NCI-H524 treated with DMSO at 0.1 percent for 48 hours (cell line): ENCODE results near the gene STIM2.

Source experiments
- DNase-seq: peaks from one replicate; lab custom pipeline; 2025; lab: John Stamatoyannopoulos, UW

The STIM2 gene

DNA sequence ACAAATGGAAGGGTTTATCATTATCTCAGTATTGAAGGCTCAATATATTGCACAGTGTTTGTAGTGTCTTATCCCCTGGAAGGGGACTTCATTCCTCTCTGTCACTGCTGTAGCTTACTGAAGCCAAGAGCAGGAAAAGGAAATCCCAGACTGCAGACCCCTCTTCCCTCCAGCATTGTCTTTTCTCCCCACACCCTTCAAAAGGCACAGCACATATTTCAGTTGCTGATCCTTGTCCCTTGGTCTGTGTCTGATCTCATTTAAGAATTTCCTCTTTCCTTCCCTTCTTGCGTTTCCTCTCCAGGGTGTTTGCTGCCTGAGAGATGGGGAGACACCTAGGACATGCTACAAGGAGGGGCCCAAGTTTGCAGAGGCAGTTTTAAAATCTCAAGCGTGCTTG, 40.1 kb downstream of the STIM2 start:
- no peak for DNase-seq

DNA sequence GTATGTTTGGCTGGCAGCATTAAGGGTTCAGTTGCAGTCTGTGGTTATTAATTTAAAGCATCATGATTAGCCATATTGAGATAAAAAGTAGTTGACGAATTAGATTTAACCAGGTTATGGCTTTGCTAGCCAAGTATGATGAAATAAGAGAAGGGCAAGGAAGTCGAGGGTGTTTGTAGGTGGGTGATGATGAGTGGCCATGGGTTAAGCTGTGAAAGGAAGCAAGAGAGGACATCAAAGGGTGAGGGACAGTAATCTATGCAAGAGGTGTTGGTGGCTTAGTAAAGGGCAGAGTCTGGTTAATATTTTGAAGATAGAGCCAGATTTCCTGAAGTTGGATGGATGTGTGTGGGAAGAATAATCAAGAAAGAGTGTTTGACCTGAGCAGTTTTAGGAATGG, 44.5 kb downstream of the STIM2 start:
- DNase-seq = no peak

DNA sequence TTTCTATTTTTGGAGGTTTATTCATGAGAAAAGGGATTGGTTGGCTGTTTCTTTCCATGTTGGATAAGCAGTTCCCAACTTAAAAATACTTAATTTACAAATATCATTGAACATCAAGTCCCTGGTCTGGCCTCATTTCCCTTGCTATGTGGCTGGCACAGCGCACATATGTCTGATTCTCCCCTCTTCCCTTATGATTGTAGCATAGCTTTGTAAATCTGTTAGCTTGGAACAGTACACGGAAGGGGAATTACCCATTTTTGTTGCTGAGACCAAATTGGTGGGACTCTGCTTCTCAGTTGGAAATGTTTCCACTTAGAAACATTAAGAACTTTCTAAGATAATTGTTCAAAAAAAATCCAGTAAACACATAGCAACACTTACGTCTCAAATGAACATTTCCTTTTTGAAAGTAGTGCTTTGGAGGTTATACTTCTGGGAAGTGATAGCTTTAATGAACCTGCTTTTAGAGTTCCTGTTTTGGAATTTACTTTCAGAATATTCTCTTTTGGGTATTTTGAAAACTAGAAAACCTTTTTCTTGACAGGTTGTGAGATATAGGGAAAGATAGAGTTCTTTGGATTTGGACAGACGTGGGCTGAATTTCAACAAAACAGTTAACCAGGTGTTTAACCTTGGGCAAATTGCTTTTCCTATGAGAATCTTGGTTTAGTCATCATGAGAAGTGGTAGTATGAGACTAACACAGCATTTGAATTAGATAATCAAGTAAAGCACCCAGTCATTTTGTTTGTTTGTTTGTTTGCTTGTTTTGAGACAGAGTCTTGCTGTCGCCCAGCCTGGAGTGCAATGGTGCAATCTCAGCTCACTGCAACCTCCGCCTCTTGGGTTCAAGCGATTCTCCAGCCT, 47.3 kb downstream of the STIM2 start:
- DNase-seq = no peak

DNA sequence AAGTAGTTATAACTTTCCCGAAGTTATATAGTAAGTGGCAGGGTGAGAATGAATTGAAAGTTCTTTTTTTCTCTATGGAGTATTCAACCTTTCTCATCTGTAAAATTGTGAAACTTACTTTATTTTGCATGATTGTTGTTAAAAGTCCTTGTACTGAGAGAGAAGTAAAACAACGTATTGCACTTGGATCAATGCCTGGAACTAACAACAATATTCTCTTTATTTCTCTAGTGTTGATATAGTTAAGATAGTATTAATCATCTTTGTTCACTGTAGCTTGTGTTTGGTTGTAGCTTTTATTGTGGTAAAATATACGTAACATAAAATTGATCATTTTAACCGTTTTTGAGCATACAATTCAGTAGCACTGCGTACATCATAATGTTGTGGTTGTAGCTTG, 48.7 kb downstream of the STIM2 start:
- no peak for DNase-seq

DNA sequence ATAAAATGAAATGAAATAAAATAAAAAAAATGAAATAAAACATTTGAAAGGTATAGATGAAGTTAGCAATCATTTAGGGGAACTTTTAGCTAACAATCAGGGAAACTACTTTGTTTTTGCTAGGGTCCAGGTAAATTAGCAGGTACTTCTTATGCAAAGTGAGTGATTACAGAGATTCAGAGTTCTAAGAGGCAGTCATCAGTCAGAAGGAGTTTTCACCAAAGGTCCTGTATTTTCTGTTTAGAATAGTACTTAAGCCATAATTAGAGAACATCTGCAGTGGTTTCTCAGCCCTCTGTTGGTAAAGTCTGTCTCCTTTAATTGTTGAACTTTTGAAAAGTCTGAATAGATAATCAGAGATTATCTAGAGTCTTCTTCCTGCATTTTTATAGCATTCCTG, 50.6 kb downstream of the STIM2 start:
- DNase-seq = no peak

DNA sequence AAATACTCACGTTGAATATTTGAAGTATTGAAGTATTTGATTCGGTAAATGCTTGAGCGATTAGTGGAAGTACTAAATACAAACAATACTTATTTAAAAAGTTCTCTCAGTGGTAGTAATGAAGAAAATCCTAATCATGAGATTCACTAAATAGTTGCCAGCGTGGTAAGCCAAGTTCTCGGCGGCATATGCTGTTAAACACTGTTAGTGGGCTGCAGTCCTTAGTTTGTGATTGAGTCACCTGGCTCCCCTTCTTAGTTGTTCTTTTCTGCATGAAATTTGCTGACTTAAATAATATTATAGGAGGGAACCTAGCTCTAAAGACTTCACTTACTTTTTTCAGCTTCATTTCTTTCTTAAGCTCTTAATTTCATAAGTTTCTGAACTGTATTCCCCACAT, 51.4 kb downstream of the STIM2 start:
- no peak for DNase-seq

DNA sequence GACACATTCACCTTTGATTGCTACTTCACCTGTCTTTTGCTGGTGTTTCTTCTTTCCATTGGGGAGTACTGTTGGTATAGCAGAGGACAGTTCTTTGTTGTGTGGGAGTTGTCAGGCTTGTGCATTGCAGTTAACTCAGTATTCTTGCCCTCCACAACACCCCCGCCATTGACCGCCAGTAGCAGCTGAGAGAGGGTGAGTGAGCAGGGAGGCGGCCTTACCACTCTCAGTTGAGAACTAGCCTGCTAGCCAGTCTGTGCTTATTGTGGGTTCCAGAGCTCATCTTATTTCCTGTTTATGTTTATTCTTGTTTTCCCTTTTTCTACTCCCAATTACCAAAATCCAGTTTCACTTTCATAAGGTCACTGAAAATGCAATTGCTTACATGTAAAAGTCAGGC, 52.2 kb downstream of the STIM2 start:
- DNase-seq = no peak

DNA sequence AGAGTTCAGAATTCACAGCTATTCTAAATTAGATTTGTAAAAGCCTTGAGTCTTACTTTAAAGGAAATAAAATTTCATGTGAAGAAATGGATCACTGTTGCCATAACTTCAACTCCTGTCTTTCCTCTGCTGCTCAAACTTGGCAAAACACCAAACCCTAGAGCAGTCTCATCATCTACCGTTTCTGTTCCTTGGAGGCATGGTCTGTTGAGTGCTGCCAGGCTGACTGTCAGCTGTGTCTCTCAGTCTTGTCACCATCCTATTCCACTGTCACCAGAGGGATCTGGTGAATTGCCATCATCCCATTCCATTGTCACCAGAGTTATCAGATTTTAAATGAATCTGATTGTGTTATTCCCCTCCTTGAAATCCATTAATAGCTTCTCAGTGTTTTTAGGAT, 55.6 kb downstream of the STIM2 start:
- no peak for DNase-seq

DNA sequence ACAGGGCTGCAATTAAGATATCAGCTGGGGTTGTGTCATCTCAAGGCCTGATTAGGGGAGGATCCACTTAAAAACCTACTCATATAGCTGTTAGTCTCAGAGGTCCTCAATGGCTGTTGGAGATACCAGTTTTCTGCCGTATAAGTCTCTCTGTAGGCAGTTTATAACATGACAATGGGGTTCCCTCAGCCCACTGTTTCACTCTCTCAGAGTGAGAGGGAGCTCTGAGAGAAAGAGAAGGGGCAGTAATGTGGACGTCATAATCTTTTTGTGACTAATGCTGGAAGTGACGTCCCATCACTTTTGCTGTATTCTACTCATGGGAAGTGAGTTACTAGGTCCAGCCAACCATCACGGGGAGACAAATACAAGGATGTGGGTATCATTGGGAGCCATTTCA, 70.3 kb downstream of the STIM2 start:
- DNase-seq = no peak

DNA sequence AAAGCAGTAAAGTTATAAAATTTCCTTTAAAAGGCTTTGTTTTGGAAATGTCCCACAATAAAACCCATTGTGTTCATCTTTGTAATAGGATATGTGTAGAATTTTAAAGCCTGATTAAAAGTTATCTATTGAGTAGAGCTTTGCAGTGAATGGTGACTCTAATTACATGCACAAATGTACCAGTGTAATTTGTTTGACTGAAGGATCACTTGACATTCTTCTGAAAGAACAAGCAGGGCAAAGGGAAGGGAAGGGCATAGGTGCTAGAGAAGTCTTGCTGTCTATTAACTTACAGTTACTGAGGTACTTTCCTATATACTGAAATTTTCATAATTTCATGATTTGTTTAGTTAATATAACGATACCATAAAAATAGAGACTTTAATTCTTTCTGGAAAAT, 70.8 kb downstream of the STIM2 start:
- DNase-seq = no peak

DNA sequence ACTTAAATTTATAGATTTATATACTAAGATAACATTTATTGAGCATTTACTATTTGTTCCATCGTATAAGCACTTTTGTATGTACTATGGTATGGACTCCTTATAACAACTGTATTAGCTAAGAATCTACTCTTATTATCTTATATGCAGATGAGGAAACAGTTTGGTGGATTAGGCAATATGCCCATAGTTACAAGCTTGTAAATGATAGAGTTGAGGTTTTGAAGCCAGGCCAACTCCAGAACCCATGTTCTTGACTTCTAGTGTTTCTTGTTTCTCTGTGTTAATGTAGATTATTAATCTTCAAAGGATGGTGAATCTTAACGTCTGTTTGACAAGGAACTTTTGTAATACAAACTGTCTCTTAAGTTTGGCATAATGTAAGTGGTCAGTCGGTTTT, 71.3 kb downstream of the STIM2 start:
- no peak for DNase-seq

DNA sequence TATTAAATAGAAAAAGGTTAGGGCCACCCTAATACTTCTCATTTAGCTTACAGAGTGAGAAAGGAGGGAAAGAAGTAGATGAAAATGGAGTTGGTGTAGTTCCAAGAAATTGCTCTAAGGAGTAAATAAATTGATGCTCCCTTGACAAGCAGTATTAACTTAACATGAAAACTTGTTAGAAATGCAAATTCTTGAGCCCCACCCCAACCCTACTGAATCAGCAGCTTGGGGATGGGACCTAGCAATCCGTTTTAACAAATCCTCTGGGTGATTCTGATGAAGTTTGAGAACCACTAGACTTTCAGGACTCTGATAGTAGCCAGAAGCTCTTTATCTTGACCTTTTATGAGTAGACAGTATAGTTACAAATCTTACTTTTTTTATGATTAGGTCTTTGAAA, 74.8 kb downstream of the STIM2 start:
- no peak for DNase-seq

DNA sequence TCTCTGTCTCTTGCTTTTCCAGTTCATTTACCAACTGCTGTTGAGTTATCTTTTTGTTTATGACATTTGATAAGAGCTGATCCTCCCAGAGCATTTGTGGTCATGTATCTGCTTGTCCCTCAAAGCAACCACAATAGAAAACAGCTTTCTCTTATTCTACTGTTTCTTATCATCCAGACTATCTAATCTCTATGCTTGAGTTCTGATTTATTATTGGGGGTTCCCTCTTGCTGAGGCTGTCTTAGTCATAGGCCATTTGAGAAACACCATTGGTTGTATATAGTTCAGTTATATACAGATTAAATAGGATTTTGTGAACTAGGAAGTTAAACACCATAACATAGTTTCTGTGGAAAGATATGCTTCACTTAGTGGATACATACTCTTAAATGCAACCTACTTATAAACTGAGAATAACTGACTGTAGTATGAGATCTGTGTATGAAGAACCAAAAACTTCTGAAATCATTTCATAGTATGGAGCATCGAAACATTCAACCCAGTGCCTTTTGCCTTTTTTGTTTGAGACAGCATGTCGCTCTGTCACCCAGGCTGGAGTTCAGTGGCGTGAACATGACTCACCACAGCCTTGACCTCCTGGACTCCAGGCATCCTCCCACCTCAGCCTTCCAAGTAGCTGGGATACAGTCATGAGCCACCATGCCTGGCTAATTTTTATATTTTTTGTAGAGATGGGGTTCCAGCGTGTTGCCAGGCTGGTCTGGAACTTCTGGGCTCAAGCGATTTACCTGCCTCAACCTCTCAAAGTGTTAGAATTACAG, 75.8 kb downstream of the STIM2 start:
- no peak for DNase-seq

DNA sequence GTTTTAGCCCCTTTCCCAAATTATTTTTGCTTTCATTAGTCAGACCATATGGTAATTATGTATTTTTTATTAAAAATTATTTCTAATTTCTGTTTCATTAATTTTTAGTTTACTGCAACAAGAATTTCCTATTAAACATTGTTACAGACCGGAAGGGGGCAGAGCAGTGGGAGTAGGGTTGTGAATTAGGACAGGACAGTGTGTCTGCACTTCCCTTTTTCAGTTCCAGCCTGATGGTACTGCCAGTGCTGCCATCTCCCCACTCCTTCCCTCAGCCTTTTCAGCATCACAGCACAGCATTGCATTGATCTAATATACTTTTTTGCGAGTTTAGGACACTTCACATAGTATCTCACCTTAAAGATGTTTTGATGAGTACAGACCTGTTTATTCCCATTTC, 76.5 kb downstream of the STIM2 start:
- DNase-seq = no peak

DNA sequence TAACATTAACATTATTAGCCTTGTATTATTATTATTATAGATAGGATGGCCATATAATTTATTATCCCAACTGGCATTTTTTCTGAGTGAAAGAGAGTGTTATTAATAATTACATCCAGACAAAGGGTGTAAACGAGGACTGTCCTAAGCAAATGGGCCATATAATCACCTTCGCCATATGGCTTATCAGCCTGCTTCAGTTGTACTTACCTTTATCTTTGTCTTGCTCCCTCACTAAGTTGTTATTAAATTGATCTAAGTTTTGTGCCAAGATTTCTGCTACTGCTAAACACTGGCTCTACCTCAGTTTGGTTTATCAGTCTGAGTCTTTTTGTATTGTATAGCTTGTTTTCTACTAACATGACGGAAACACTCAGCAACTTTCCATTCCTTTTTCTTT, 76.9 kb downstream of the STIM2 start:
- DNase-seq = peak; percentile 71

DNA sequence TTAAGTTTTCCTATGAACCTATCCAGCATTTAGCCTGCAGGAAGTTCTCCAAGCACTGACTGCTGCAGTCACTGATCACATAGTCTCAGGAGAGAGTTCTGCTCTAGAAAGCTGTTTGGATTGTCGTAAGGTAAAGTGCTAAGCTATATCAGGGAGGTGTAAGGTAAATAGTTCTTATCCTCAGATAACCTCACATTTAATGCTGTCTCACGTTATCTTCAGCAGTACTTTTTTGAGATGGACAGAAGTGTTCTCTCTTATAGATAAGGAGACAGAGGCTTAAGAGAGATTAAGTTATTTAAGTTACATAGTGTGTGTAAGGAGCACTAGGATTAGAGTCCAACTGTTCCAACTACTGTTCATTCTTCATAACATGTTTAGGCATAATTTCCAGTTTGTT, 77.9 kb downstream of the STIM2 start:
- DNase-seq = peak; percentile 69

DNA sequence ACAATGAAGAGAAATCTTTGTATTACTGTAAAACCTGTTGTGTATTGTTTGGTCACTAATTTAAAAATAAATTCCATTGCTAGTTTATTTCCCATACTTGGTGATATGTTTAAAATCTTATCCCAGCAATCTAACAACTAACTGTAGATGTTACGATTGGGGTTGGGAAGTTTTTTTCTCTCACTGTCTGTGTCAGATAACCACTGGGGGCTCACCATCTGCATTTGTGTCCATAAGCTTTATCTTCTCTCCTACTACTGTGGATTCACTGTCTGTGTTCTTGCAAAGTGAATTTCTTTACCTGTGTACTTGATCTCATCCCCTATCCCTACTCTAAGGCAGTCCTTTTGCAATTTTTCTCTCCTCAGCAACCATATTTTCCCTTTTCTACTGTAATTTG, 81.3 kb downstream of the STIM2 start:
- DNase-seq = no peak

DNA sequence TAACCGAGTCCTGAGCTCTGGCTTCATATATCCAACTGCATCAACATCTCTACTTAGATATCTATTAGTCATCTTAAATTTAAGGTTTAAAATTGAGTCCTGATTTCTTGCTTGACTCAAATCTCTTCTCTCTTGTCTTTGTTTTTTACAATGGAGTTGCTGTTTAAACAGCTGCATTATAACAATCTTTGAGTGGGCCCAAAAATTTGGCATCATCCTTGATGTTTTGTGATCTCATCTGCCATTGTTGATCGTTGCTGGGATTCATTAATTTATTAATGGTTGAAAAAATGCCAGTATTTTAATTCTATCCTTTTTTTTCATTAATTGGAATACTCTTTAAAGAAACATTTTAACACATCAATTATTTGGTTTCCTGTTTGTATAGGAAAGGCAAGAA, 82.2 kb downstream of the STIM2 start:
- no peak for DNase-seq

DNA sequence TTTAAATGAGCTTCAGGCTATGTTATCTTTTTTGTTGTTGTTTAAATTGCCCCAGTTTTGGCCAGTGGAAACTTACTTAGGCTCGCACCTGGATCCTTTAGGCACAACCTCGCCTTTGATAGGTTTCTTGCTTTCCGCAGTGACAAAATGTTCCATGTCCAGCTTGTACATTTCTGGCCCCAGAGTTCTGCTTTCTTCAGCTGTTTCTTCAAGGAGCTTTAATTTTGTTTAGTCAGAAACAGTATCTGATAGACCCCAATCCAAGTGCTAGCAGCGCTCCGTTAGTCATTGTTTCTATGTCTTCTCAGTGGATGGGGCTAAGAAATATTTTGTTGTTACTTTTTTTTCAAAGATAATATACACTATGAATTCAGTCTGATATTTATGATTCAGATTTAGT, 82.8 kb downstream of the STIM2 start:
- DNase-seq = no peak

DNA sequence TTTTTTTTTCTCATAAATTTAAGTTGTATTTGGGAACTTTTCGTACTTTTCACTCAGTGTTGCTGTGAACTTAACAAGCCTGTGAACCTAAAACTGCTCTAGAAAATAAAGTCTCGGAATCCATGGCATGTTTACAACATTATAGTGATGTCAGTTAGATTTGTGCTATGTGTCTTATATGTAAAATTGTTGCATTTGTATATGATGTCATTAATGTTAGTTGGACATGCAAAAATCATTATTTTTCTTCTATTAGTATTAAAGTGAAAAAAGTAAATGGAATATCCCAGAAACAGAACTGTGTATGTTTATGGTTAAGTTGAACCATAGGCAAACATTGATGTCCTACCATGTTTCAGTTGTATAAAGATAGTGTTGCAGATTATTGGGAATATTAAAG, 85.2 kb downstream of the STIM2 start:
- DNase-seq = no peak

DNA sequence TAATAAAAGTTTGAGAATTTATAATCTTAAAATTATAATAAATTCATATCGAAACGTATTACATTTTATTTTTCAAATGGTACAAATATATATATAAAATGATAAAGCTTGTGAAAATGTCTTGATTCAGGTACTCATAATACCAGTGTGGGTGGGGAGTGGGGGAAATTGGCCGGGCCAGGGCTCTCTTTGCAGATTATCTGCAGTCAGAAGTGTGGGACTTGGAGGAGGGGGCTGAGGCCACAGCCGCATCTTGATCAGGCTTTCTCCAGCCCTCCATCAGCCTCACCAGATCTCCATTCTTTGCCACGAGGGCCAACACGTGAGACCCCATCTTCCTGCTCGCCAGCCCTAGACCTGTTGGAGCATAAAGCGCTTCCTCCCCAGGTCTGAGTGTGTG, 86.7 kb downstream of the STIM2 start:
- no peak for DNase-seq

DNA sequence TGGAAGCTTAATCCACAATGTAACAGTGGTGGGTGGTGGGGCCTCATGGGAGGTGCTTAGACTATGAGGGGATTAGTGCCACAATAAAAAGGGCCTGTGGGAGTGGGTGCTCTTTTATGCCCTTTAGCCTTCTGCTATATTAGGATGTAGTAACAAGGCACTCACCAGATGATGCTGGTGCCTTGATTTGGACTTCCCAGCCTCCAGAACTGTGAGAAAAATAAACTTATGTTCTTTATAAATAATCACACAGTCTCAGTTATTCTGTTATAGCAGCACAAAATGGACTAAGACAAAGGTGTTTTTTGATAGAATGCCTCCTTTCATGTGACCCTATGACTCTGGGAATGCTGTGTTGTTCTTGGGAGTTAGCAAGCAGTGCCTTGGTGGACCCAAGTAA, 89.8 kb downstream of the STIM2 start:
- no peak for DNase-seq

DNA sequence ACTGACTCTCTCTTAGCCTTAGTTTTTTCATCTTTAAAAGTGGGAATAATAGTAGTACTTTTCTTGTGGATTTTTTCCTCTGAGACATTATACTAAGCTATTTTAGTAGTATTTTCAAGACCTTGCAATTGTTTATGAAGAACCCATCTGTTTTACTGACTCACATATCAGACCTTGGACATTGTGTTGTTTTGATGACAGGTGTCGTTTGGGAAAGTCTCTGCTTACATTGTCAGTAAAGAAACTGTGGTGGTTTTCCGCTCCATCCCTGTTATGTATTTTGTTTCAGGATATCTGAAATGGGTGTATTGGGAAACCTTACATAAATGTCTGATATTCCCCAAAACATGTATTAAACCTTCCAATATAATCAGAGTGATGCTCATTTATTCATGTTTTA, 92.2 kb downstream of the STIM2 start:
- DNase-seq = no peak

DNA sequence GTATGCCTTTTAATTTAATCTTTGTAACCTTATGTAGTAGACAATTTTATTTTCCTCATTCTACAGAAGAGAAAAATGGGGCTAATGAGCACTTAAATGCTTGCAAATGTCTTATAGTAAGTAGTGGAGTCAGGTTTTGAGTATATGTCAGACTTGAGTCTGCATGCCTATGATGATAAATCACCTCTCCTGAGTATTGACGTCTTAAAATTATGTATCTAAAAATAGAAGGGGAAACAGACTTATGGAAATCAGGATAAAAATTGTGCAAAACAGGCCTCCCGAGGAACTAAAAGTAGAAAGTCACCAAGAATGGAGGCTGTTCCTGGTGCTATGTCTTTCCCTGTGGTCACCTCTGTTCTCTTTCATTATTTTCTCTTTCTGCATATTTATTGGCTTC, 92.7 kb downstream of the STIM2 start:
- DNase-seq = no peak
